ENCODE data around the gene EIF3D.

- TF ChIP-seq POLR2A (IDR thresholded peaks at IDR 0.05; ENCODE audit: low read depth, low read length): no peak
- TF ChIP-seq POLR2AphosphoS5 (IDR thresholded peaks at IDR 0.05; ENCODE audit: low read depth, low read length): no peak; the same call in 1 of the 2 replicates
Measured at GRCh38 chr22:36510966-36511881, 17.7 kb downstream of the EIF3D start.

All from GM12892 (cell line).